ENCODE measurements around the gene MAP2K3.
"Not testable (repeated sequence)": the region's sequence is repeated elsewhere in the genome, so short reads cannot be mapped to it uniquely, and the experiment has no call there.

MAP2K3 gene

DNA sequence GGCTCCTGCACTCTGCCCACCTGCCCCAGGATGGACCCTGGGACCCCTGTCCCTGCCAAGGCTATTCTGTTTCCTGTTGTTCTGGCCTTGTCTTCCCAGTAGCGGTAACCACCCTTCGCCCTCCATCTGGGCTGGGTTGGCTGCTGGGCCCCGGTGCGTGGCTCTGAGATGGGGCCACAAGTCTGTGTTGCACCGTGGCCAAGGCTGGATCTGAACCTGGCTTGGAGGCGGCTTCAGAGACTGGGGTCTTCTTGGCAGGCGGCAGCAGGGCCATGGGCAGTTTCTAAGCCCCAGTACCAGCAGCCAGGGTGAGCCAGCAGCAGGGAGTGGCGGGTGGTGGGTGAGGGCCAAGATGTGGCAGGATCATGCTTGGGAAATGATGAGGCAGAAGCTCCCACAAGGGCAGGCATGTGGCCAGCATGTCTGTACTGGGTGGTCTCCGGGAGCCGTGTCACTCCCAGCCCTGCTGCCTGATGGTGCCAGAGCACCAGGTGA, 12.6 kb downstream of the MAP2K3 start:
- DNase-seq, result no peak

DNA sequence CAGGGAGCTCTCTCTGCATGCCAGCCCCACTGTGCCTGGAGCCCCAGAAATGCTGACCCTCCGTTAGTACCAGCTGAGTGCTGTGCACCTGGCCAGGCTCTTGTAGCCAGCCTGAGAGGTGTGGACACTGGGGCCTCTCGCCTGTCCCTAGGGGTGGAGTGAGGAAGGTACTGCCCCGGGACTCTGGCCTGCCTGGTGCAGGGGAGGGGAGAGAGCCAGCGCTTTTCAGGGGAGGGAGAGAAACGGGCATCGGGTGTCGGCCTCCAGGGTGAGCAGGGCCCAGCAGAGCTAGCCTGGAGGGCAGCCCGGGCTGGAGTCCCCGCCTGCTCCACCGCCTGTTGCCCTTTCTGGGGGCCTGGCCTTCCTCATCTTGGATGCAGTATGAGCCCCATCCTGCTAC, 13.1 kb downstream of the MAP2K3 start:
- DNase-seq, result no peak

GRCh38 chr17:21298056-21298982, 13.8 kb downstream of the MAP2K3 start:
- DNase-seq, result no peak

DNA sequence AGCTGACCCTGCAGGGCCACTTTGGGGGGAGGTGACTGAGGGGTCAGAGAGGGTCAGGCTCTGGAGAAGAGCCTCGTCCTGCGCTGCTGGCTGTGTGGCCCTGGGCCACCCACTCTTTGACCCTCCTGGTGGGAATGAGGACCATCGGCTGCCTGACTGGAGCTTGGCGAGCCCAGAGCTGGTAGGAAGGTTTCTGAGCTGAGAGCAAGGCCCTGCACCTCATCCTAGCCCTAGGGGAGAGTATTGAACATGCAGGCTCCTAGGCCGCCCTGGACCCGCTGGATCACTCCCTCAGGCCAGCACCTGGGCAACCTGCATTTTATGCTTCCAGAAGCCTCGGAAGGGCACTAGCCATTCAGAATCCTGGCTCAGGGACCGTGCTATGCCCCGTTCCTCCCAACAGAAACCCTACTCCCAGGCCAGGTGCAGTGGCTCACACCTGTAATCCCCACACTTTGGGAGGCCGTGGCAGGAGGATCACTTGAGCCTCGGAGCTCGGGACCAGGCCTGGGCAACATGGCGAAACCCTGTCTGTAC, 14.5 kb downstream of the MAP2K3 start:
- DNase-seq, result no peak

DNA sequence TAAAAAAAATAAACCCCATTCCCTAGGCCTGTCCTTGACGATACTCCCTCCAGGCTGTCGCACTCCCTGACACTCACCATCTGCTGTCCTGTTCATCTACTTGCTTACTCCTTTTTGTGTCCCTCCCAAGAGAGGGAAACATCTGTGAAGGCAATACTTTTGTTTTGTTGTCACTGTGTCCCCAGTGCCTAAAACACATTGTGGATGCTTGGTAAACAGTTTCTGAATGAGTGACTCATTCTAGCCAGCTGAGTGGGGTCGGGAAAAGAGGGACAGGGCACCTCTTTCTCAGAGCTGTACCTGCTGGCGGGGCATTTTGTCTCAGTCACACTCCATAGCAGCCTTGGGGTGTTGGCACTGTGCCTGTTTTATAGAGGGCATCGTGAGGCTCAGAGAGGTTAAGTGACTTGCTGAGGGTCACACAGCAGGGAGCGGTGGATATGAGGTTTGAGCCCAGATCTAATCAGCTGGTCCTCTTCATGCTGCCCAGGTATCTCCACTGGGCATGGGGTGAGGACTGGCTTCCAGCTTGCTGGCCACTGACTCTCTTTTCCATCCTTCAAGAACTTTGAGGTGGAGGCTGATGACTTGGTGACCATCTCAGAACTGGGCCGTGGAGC, 15.6 kb downstream of the MAP2K3 start:
- DNase-seq, result no peak

GRCh38 chr17:21300601-21301571, 16.4 kb downstream of the MAP2K3 start:
- no peak for DNase-seq

GRCh38 chr17:21301593-21302550, 17.4 kb downstream of the MAP2K3 start:
- no peak for DNase-seq

DNA sequence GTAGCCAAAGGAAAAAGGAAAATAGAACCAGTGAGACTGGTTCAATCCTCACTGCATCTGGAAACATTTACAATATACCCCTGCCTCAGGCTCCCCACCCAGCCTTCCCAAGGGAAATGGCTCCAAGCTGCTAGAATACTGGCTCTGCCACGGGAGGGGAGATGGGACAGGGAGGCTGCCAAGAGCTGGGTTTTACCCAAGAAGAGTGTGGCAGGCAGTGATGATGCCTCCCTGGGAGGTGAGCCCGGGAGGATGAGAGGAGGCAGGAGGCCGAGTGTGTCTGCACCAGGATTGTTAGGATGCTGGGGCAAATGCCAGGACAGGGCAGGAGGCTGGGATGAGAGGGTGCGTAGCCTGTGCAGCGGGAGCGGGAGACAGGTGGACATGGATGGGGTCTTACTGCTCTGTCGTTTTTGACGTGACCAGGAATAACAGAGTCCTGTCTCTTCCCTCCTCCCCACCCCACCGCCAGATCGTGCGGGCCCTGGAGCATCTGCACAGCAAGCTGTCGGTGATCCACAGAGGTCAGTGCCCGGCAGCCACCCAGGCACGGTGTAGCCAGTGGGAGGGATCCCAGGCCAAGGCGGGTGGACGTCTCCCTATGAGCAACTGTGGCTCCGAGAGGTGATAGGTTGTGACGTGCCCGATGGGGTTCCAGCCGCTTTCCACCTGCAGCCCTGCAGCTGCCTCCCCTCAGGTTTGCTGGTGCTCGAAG, 18.4 kb downstream of the MAP2K3 start:
- DNase-seq, result peak in 1 of 5 donors; percentile 2

DNA sequence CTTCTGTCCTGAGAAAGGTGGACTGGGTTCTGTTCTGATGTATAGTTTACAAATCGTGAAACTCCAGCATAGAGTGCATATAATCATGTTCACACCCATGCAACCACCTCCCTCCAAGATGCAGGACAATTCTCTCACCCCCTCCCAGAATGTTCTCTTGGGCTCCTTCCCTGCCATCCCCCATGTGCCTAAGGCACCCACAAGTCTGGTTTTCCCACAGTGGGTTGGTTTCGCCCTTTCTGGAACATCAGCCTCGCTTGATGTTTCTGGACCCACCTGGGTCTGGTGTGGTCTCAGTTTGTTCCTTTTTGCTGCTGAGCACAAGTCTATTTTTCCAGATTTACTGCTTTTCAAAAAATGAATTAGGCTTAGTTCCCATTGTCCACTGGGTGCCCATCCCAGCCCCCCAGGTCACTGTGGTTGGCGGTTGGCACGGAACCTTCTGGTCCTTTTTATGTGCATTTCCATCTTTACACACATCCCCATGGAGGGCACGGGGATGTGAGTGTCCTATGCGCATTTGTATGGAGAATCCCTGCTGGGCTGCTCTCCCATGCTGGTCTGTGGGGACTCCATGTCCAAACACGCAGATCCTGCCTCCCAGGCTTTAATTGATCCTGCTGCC, 19.0 kb downstream of the MAP2K3 start:
- DNase-seq, result no peak

- no peak for DNase-seq
Measured at GRCh38 chr17:21304091-21304490, 19.6 kb downstream of the MAP2K3 start.

DNA sequence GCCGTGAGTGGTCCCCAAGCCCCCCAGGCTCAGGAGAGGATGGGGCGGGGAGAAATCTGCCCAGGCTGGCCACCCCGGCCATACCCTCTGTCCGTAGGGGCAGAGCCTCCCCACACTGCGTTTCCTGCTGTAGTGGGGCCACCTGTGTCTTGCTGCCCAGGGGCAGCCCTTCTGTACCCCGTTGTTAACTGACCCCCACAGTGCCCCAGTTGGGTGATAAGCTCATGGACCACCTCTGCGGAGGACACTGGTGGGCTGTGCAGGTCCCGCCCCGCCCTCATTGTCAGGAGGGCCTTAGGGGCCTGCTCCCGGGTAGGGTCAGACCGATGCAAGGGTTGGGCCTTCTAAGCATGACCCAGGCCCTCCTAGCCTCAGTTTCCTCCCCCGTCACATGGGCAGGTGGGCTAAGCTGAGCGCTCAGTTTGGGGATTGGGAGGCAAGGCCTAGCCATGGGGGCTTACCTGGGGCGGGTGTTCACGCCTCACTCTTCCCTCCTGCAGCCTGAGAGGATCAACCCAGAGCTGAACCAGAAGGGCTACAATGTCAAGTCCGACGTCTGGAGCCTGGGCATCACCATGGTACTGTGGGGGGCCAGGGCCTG, 20.1 kb downstream of the MAP2K3 start:
- not testable (repeated sequence) for DNase-seq

DNA sequence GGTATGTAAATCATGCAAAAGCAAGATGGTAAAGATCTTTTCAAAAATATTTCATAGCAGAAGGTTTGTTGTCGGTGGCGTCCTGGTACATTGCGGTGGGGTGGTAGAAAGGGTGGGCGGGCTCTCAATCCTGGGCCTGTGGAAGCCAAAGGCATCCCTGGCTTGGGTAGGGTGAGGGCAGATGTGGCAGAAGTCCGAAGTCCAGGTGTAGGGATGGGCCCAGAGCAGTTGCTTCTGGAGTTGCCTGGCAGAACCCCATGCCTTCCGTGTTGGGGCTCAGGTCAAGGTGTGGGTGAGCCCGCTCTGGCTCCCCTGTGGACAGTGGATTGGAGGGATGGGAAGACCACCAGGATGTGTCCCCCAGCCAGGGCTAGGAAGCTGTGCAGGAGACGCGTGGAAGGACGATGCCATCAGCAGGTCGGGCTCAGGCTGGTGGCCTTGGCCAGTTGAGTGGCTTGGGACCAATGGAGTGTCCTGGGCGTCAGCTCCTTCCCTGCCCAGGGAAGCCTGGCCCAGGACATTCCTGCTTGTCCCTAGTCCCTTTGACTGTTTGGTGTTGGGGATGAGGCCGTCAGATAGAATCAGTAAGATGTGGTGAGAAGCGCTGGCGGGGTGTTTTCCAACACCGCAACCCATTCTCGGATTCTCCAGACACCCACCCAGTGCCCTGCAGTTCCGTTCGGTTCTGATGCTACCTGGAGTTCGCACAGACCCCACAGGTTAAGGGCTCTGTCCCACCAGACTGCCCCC, 21.1 kb downstream of the MAP2K3 start:
- DNase-seq, result not testable (repeated sequence)

GRCh38 chr17:21306611-21307272, 22.2 kb downstream of the MAP2K3 start:
- DNase-seq, result not testable (repeated sequence)

DNA sequence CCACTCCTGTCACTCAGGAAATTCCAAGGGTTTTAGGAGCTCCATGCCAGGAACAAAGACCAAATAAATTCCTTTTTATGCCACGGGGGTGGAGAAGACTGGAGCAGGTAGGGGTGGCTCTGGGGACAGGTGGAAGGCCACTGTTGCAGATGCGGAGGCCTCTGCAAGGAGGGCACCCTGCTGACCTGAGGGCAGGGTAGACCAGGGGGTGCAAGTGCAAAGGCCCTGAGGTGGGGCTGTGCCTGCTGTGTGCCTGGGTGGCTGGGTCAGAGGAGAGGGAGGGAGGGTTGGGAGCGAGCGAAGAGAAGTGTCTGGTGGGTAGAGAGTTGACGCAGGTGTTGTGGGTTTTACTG, 22.7 kb downstream of the MAP2K3 start:
- not testable (repeated sequence) for DNase-seq

- not testable (repeated sequence) for DNase-seq
Measured at GRCh38 chr17:21308931-21309381, 24.4 kb downstream of the MAP2K3 start.

DNA sequence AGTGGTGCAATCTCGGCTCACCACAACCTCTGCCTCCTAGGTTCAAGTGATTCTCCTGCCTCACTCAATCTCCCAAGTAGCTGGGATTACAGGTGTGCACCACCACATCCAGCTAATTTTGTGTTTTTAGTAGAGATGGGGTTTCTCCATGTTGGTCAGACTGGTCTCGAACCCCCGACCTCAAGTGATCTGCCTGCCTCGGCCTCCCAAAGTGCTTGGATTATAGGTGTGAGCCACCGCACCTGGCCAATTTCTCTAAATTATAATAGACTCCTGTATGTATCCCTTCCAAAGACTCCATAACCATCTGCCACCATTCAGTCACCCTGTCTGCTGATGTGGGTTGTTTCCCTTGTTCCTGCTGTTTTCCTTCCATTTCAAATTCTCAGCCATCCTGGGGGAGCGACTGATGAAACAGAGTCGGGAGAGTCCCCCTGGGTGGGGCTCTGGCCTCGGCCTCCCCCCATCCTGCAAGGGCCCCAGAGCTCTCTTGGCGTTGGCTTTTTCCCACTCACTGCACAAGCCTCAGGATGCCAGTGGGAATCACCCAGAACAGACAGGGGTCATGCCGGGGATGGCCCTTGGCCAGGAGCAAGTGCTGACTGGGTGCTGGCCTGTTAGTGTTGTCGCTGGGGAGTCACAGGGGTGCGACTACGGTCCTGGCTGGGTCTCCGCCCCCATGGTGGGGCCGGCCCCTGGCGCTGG, 25.7 kb downstream of the MAP2K3 start:
- DNase-seq, result not testable (repeated sequence)

Measured in T-helper 1 cell (primary cell).